IMR-90 (cell line): Measurements from ENCODE around the gene XAGE1B. TPM values are rescaled to one million over a fixed set of nuclear protein-coding genes. Genes with fewer than 3 reads are reported as not detected.
"Not testable (repeated sequence)": the region's sequence is repeated elsewhere in the genome, so short reads cannot be mapped to it uniquely, and the experiment has no call there.

Source experiments
- ATAC-seq: fragments of 200-7000 bp; cut with Tn5 transposase; 2 replicates; pipeline ENCODE4 v1.9.1; 2020; ENCODE audit warnings: low read depth, mild to moderate bottlenecking, moderate library complexity
- BruUV-seq: library from RNA; stranded (reverse); fragments of 400-500 nt; replicated peaks from 2 replicates; lab custom pipeline; 2021; lab: Mats Ljungman, UMichigan
- CTCF ChIA-PET: fragments of 300-600 bp; formaldehyde crosslinking; extraction: SDS; loops from one replicate; lab custom pipeline; 2021; ENCODE audit warnings: antibody characterized with exemption; lab: Yijun Ruan, JAX
- POLR2A ChIA-PET: fragments of 300-600 bp; sonication (Branson Sonifier 250); formaldehyde crosslinking; loops from one replicate; lab custom pipeline; 2022; ENCODE audit warnings: antibody characterized with exemption; ENCODE audit not compliant: unreplicated experiment; lab: Charles Lee
- DNase-seq: peaks from one replicate; pipeline ENCODE4 v3.0.0; 2013
- H2AFZ ChIP-seq: replicated peaks from 2 replicates; pipeline ENCODE3; 2013; ENCODE audit warnings: low read length, mild to moderate bottlenecking; ENCODE audit not compliant: poor library complexity
- H2AK5ac ChIP-seq: 2 replicates; pipeline ENCODE4 v1.6.1; 2013; ENCODE audit warnings: low read depth, low read length, inconsistent platforms
- H2AK9ac ChIP-seq: replicated peaks from 2 replicates; pipeline ENCODE3; 2013; ENCODE audit warnings: mild to moderate bottlenecking, low read depth, low read length, moderate library complexity; ENCODE audit not compliant: poor library complexity
- H2BK120ac ChIP-seq: 2 replicates; pipeline ENCODE4 v1.6.1; 2013; ENCODE audit warnings: low read depth, low read length, inconsistent platforms
- H2BK15ac ChIP-seq: 3 replicates; pipeline ENCODE4 v1.6.1; 2013; ENCODE audit warnings: low read depth, low read length, inconsistent platforms
- H2BK20ac ChIP-seq: 2 replicates; pipeline ENCODE4 v1.6.1; 2013; ENCODE audit warnings: low read depth, mild to moderate bottlenecking, inconsistent platforms, low read length, moderate library complexity
- H2BK5ac ChIP-seq: 2 replicates; pipeline ENCODE4 v1.6.1; 2013; ENCODE audit warnings: mild to moderate bottlenecking, low read depth, low read length, inconsistent platforms; ENCODE audit not compliant: poor library complexity, severe bottlenecking
- H3K14ac ChIP-seq: replicated peaks from 2 replicates; pipeline ENCODE4 v1.6.1; 2013; ENCODE audit warnings: low read depth, low read length, inconsistent platforms
- H3K18ac ChIP-seq: 2 replicates; pipeline ENCODE4 v1.6.1; 2013; ENCODE audit warnings: low read depth, low read length, control low read depth
- H3K23ac ChIP-seq: 2 replicates; pipeline ENCODE4 v1.6.1; 2013; ENCODE audit warnings: low read depth, low read length, inconsistent platforms
- H3K27ac ChIP-seq: 2 replicates; pipeline ENCODE4 v1.5.1; 2013; ENCODE audit warnings: mild to moderate bottlenecking, control low read depth, low read length; ENCODE audit not compliant: insufficient read depth
- H3K27me3 ChIP-seq: 2 replicates; pipeline ENCODE4 v1.6.1; 2013; ENCODE audit warnings: low read length; ENCODE audit not compliant: control insufficient read depth, insufficient read depth
- H3K36me3 ChIP-seq: 2 replicates; pipeline ENCODE4 v1.6.1; 2013; ENCODE audit warnings: low read length, mixed read lengths; ENCODE audit not compliant: control insufficient read depth, insufficient read depth
- H3K4ac ChIP-seq: 2 replicates; pipeline ENCODE4 v1.6.1; 2013; ENCODE audit warnings: low read depth, low read length, inconsistent platforms
- H3K4me1 ChIP-seq: 2 replicates; pipeline ENCODE4 v1.6.1; 2013; ENCODE audit warnings: low read length, mixed read lengths; ENCODE audit not compliant: control insufficient read depth, insufficient read depth
- H3K4me2 ChIP-seq: 2 replicates; pipeline ENCODE4 v1.6.1; 2013; ENCODE audit warnings: low read depth, mild to moderate bottlenecking, control low read depth, low read length, moderate library complexity
- H3K4me3 ChIP-seq: 2 replicates; pipeline ENCODE4 v1.5.1; 2013; ENCODE audit warnings: low read depth, mild to moderate bottlenecking, control low read depth, low read length, moderate library complexity; ENCODE audit not compliant: insufficient read depth
- H3K56ac ChIP-seq: 2 replicates; pipeline ENCODE4 v1.6.1; 2013; ENCODE audit warnings: low read length, inconsistent platforms; ENCODE audit not compliant: insufficient read depth; ENCODE audit errors: extremely low read depth
- H3K79me1 ChIP-seq, 2 experiments: 2 replicates each; pipeline ENCODE4 v1.6.1; 2013; ENCODE audit warnings: low read length in 2 of 2, inconsistent platforms in 1 of 2, low read depth in 1 of 2
- H3K9ac ChIP-seq: 2 replicates; pipeline ENCODE4 v1.6.1; 2013; ENCODE audit warnings: low read depth, low read length, control low read depth
- H3K9me1 ChIP-seq: 2 replicates; pipeline ENCODE4 v1.6.1; 2013; ENCODE audit warnings: low read length, inconsistent platforms; ENCODE audit not compliant: insufficient read depth
- H3K9me3 ChIP-seq: 2 replicates; pipeline ENCODE4 v1.6.1; 2013; ENCODE audit warnings: low read length; ENCODE audit not compliant: control insufficient read depth, insufficient read depth
- H4K20me1 ChIP-seq: 2 replicates; pipeline ENCODE4 v1.6.1; 2013; ENCODE audit warnings: low read length, inconsistent platforms; ENCODE audit not compliant: insufficient read depth
- H4K5ac ChIP-seq: 2 replicates; pipeline ENCODE4 v1.6.1; 2013; ENCODE audit warnings: mild to moderate bottlenecking, low read depth, low read length, control low read depth
- H4K8ac ChIP-seq, 2 experiments: 2 replicates each; pipeline ENCODE4 v1.6.1; 2013; ENCODE audit warnings: low read depth in 2 of 2, low read length in 2 of 2, control low read depth in 1 of 2, inconsistent platforms in 1 of 2
- H4K91ac ChIP-seq: 2 replicates; pipeline ENCODE4 v1.6.1; 2013; ENCODE audit warnings: low read depth, low read length, inconsistent platforms; ENCODE audit not compliant: insufficient read depth
- MAFK ChIP-seq: IDR thresholded peaks from 2 replicates; pipeline ENCODE4 v1.6.1; 2012; ENCODE audit warnings: low read depth, low read length, improper control_type of control experiment
- RAD21 ChIP-seq: IDR thresholded peaks from 2 replicates; pipeline ENCODE4 v1.6.1; 2012; ENCODE audit warnings: low read length, improper control_type of control experiment
- RCOR1 ChIP-seq: IDR thresholded peaks from 2 replicates; pipeline ENCODE4 v1.6.1; 2012; ENCODE audit warnings: mild to moderate bottlenecking, low read length, improper control_type of control experiment; ENCODE audit not compliant: insufficient replicate concordance
- RFX5 ChIP-seq: IDR thresholded peaks from 2 replicates; pipeline ENCODE4 v1.8.0; 2012; ENCODE audit warnings: low read depth, mild to moderate bottlenecking, low read length, moderate library complexity
- SMC3 ChIP-seq: fragments of 150-350 bp; IDR thresholded peaks from 2 replicates; pipeline ENCODE4 v1.6.1; 2016; ENCODE audit warnings: low read depth, mild to moderate bottlenecking, antibody characterized with exemption, low read length, moderate library complexity
- WGBS, 2 experiments: methylation state at CpG; one replicate each; pipeline versions ENCODE4 v1.1.5 to v1.1.7; 2013; ENCODE audit warnings: missing lambda C conversion rate in 2 of 2; ENCODE audit not compliant: insufficient read length in 1 of 2; ENCODE audit errors: extremely low coverage in 2 of 2; 5-methylcytosine and 5-hydroxymethylcytosine counted together
- dilution Hi-C: fragments of 300-500 bp; cut with HindIII; formaldehyde crosslinking; loops from one replicate; pipeline ENCODE4 v1.14.3; 2018; ENCODE audit warnings: low sequenced_read_pairs; ENCODE audit not compliant: unreplicated experiment
- in situ Hi-C: fragments of 300-500 bp; cut with MboI; formaldehyde crosslinking; loops from 3 replicates; pipeline ENCODE4 v1.14.3; 2019; ENCODE audit warnings: low sequenced_read_pairs, inconsistent platforms, mixed read lengths
- intact Hi-C: fragments of 100-400 bp; cut with micrococcal nuclease; formaldehyde crosslinking; loops from 2 replicates; pipeline ENCODE4 v1.10.0; 2022
- polyA plus RNA-seq, 3 experiments: library from polyadenylated mRNA; depleted of rRNA; stranded (reverse); fragments of >200 nt; gene quantifications; 2 replicates each; pipeline ENCODE4 v1.2.3, GENCODE V29; 2012; ENCODE audit warnings: low replicate concordance in 1 of 3
- total RNA-seq: library from RNA; depleted of rRNA; stranded (reverse); fragments of >200 nt; gene quantifications from 2 replicates; pipeline ENCODE4 v1.2.3, GENCODE V29; 2012
- TF ChIP-seq, protein P1 (sequence below): fragments of 150-350 bp; IDR thresholded peaks from 2 replicates; pipeline ENCODE4 v1.6.1; 2016; ENCODE audit warnings: low read depth, mild to moderate bottlenecking, low read length, moderate library complexity, borderline replicate concordance

Gene XAGE1B
- total and polyA plus RNA-seq, 2 of the 4 experiments (the other 2 are of a cell fraction), result not detected

DNA sequence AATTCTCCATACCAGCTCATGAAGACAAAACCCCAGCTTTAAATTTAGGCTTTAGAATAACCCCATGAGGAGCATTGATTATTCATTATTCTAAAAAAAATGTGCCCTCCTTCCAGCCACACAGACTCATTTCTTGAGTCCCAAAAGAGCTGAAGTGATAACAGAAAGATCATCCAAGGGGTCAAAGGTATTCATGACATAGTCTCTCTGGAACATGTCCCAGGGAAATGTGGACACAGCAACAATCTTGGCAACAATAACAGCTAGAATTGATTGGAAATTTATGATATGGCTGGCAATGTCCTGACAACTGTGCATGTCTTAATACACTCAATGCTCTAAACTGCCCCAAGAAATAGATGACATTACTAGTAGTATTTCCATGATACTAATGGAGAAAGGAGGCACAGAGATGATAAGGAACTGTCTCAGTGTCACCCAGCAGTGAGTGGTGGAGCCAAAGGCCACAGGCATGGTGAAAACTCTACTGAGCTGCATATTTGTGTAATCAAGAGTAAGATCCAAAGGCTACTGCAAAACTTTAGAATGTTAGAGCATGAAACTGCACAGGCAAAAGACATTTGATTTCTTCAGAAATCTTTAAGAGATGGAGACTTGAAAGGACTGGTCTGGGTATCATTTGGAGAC lies 37.3 kb upstream of the XAGE1B start:
- Histone ChIP-seq H2BK20ac (no peak overlapping the region), H3K23ac (no peak overlapping the region), H3K4me1 (no peaks in the 10 kb centered on the region), H3K9me3 (no peaks in the 10 kb centered on the region), H2BK120ac (no peak overlapping the region), H3K27ac (no peak overlapping the region), H3K56ac (no peak overlapping the region), H3K9ac (no peak overlapping the region), H2AFZ (no peak overlapping the region), H2BK5ac (no peak overlapping the region), H3K4me3 (no peak overlapping the region), H3K4me2 (no peak overlapping the region), H3K9me1 (no peaks in the 10 kb centered on the region), H4K20me1 (no peaks in the 10 kb centered on the region), H4K91ac (no peak overlapping the region), H3K36me3 (no peaks in the 10 kb centered on the region), H3K18ac (no peak overlapping the region), H3K14ac (no peak overlapping the region), H4K8ac (no peak overlapping the region), H2AK5ac (no peak overlapping the region), H4K5ac (no peak overlapping the region), H2AK9ac (no peak overlapping the region), H2BK15ac (no peak overlapping the region), H3K79me1 (no peaks in the 10 kb centered on the region), H3K4ac (no peak overlapping the region), H3K27me3 (peaks cover 14% of the 10 kb centered on the region)
- no TSS peak for BruUV-seq
- in situ Hi-C loops (no loop called here), intact Hi-C loops (no loop called here), dilution Hi-C loops (no loop called here)
- ChIA-PET POLR2A (no interaction called here), CTCF (no interaction called here)
- no peak for ATAC-seq
- DNase-seq, result no peak
- TF ChIP-seq, protein P1, sequence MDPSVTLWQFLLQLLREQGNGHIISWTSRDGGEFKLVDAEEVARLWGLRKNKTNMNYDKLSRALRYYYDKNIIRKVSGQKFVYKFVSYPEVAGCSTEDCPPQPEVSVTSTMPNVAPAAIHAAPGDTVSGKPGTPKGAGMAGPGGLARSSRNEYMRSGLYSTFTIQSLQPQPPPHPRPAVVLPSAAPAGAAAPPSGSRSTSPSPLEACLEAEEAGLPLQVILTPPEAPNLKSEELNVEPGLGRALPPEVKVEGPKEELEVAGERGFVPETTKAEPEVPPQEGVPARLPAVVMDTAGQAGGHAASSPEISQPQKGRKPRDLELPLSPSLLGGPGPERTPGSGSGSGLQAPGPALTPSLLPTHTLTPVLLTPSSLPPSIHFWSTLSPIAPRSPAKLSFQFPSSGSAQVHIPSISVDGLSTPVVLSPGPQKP, result no peak
- TF ChIP-seq RCOR1 (no peak), SMC3 (no peak), RFX5 (no peak), RAD21 (no peak), MAFK (no peak)

DNA sequence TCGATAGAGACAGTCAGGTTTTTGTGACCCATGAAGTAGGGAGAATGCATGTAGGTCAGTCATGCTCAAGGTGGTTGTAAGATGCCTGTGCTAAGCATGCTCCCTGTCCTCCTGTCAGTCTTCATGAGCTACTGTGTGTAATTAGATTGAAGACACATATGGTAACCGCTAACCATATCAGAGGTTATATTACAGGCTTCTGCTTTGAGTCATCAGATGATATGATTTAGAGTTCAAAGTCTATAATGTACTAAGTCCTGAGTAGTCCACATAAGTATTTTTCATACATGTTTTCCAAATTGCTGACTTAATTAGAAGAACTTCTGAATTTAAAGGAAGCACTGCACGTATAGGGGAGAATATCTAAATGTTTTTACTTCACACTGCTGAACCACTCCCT lies 31.9 kb upstream of the XAGE1B start:
- WGBS, 2 experiments, result no CpG with 5 or more reads among the region's 3 CpGs
- H2BK120ac ChIP-seq, H3K56ac ChIP-seq, H4K5ac ChIP-seq, H2AFZ ChIP-seq, H2AK9ac ChIP-seq, H3K79me1 ChIP-seq, H2BK5ac ChIP-seq, dilution Hi-C loops, ATAC-seq, H2BK20ac ChIP-seq, H3K4me1 ChIP-seq, H3K27ac ChIP-seq, H3K18ac ChIP-seq, H4K91ac ChIP-seq, H4K20me1 ChIP-seq, H3K4ac ChIP-seq, H3K9ac ChIP-seq, H3K4me2 ChIP-seq, H4K8ac ChIP-seq, DNase-seq, H3K14ac ChIP-seq, in situ Hi-C loops, H2BK15ac ChIP-seq, H2AK5ac ChIP-seq, POLR2A ChIA-PET, H3K9me3 ChIP-seq, H3K23ac ChIP-seq, intact Hi-C loops, H3K4me3 ChIP-seq, CTCF ChIA-PET, BruUV-seq, H3K27me3 ChIP-seq, H3K9me1 ChIP-seq, H3K36me3 ChIP-seq: not testable (repeated sequence)
